AML-193 (cell line): ENCODE data around the gene JAML.

Experiments
- DNase-seq, 2 experiments: peaks; one replicate each; lab custom pipeline; 2025; lab: John Stamatoyannopoulos, UW

The JAML gene

GRCh38 chr11:118216621-118217481 lies 8.0 kb downstream of the JAML start:
- DNase-seq: no peak

GRCh38 chr11:118215765-118216164 lies 9.0 kb downstream of the JAML start:
- no peak for DNase-seq

GRCh38 chr11:118215262-118215661 lies 9.5 kb downstream of the JAML start:
- DNase-seq: no peak

GRCh38 chr11:118214210-118214914 lies 10.4 kb downstream of the JAML start:
- DNase-seq: peak; percentile 90 to 94

GRCh38 chr11:118213781-118214180 lies 11.0 kb downstream of the JAML start:
- DNase-seq: no peak

GRCh38 chr11:118213201-118213600 lies 11.6 kb downstream of the JAML start:
- no peak for DNase-seq

- DNase-seq: peak; percentile 46 to 50
These were observed 12.0 kb downstream of the JAML start for GRCh38 chr11:118212781-118213191.

GRCh38 chr11:118212131-118212725 lies 12.6 kb downstream of the JAML start:
- DNase-seq: no peak

GRCh38 chr11:118211006-118211405 lies 13.8 kb downstream of the JAML start:
- DNase-seq: no peak

- no peak for DNase-seq
These were observed 14.5 kb downstream of the JAML start for GRCh38 chr11:118210323-118210722.

- DNase-seq: no peak
These were observed 15.8 kb downstream of the JAML start for GRCh38 chr11:118209033-118209432.

- DNase-seq: no peak
These were observed 17.7 kb downstream of the JAML start for GRCh38 chr11:118207079-118207478.

GRCh38 chr11:118206391-118207031 lies 18.3 kb downstream of the JAML start:
- peak; percentile 80 to 81 for DNase-seq

GRCh38 chr11:118205606-118206378 lies 19.0 kb downstream of the JAML start:
- DNase-seq: no peak

- DNase-seq: no peak
These were observed 22.0 kb downstream of the JAML start for GRCh38 chr11:118202599-118203422.

- DNase-seq: no peak
These were observed 22.8 kb downstream of the JAML start for GRCh38 chr11:118201966-118202365.

GRCh38 chr11:118200901-118201680 lies 23.7 kb downstream of the JAML start:
- DNase-seq: no peak

GRCh38 chr11:118200497-118200896 lies 24.3 kb downstream of the JAML start:
- DNase-seq: no peak

GRCh38 chr11:118199135-118199534 lies 25.7 kb downstream of the JAML start:
- DNase-seq: no peak

GRCh38 chr11:118198370-118198769 lies 26.4 kb downstream of the JAML start:
- DNase-seq: peak; percentile 34 to 47
